ENCODE data around the gene PPTC7. TPM values are rescaled to one million over a fixed set of nuclear protein-coding genes. Genes with fewer than 3 reads are reported as not detected.

The PPTC7 gene
- total and polyA plus RNA-seq, 2 of the 13 experiments (the other 11 are each of a cell fraction or from before 2014, with no cell fraction given): 4.8 to 12.3 TPM

GRCh38 chr12:110582276-110583136 is 612 bp downstream of the PPTC7 start (continued):
- TF ChIP-seq, protein P1, sequence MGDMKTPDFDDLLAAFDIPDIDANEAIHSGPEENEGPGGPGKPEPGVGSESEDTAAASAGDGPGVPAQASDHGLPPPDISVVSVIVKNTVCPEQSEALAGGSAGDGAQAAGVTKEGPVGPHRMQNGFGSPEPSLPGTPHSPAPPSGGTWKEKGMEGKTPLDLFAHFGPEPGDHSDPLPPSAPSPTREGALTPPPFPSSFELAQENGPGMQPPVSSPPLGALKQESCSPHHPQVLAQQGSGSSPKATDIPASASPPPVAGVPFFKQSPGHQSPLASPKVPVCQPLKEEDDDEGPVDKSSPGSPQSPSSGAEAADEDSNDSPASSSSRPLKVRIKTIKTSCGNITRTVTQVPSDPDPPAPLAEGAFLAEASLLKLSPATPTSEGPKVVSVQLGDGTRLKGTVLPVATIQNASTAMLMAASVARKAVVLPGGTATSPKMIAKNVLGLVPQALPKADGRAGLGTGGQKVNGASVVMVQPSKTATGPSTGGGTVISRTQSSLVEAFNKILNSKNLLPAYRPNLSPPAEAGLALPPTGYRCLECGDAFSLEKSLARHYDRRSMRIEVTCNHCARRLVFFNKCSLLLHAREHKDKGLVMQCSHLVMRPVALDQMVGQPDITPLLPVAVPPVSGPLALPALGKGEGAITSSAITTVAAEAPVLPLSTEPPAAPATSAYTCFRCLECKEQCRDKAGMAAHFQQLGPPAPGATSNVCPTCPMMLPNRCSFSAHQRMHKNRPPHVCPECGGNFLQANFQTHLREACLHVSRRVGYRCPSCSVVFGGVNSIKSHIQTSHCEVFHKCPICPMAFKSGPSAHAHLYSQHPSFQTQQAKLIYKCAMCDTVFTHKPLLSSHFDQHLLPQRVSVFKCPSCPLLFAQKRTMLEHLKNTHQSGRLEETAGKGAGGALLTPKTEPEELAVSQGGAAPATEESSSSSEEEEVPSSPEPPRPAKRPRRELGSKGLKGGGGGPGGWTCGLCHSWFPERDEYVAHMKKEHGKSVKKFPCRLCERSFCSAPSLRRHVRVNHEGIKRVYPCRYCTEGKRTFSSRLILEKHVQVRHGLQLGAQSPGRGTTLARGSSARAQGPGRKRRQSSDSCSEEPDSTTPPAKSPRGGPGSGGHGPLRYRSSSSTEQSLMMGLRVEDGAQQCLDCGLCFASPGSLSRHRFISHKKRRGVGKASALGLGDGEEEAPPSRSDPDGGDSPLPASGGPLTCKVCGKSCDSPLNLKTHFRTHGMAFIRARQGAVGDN (CRISPR knock-in tag; IDR thresholded peaks at IDR 0.05): peak; percentile 76
- TF ChIP-seq ATAD3A (CRISPR knock-in tag; IDR thresholded peaks at IDR 0.05) (no peak), ZBED4 (CRISPR knock-in tag; IDR thresholded peaks at IDR 0.05; ENCODE audit: borderline replicate concordance) (0 out of 2 replicates have a peak, but pooled peaks have one; percentile 47), HMGA1 (CRISPR knock-in tag; conservative IDR thresholded peaks at IDR 0.05) (no peak), KDM5B (CRISPR knock-in tag; IDR thresholded peaks at IDR 0.05; ENCODE audit: borderline replicate concordance) (peak; percentile 57; the same call in 1 of the 2 replicates), KDM3A (CRISPR knock-in tag; IDR thresholded peaks at IDR 0.05; ENCODE audit: low read depth) (0 out of 2 replicates have a peak, but pooled peaks have one; percentile 33), ZNF282 (IDR thresholded peaks at IDR 0.05; ENCODE audit: partially characterized antibody) (no peak), ZSCAN29 (CRISPR knock-in tag; conservative IDR thresholded peaks at IDR 0.05) (no peak), ZUFSP (CRISPR knock-in tag; IDR thresholded peaks at IDR 0.05; ENCODE audit: borderline replicate concordance) (no peak), ZNF75D (CRISPR knock-in tag; IDR thresholded peaks at IDR 0.05; ENCODE audit: borderline replicate concordance) (no peak), RBAK (CRISPR knock-in tag; IDR thresholded peaks at IDR 0.05) (no peak), ZNF562 (CRISPR knock-in tag; IDR thresholded peaks at IDR 0.05; ENCODE audit: borderline replicate concordance) (no peak), ATF4 (CRISPR knock-in tag; IDR thresholded peaks at IDR 0.05) (no peak)
- TF ChIP-seq, protein P2, sequence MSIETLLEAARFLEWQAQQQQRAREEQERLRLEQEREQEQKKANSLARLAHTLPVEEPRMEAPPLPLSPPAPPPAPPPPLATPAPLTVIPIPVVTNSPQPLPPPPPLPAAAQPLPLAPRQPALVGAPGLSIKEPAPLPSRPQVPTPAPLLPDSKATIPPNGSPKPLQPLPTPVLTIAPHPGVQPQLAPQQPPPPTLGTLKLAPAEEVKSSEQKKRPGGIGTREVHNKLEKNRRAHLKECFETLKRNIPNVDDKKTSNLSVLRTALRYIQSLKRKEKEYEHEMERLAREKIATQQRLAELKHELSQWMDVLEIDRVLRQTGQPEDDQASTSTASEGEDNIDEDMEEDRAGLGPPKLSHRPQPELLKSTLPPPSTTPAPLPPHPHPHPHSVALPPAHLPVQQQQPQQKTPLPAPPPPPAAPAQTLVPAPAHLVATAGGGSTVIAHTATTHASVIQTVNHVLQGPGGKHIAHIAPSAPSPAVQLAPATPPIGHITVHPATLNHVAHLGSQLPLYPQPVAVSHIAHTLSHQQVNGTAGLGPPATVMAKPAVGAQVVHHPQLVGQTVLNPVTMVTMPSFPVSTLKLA (IDR thresholded peaks at IDR 0.05): no peak
